T-helper 9 cell (primary cell): ENCODE data around the gene GOLGA6D.
A peak's percentile ranks its signal among the peaks of the same experiment; 100 is the strongest.
"Not testable (repeated sequence)": the region's sequence is repeated elsewhere in the genome, so short reads cannot be mapped to it uniquely, and the experiment has no call there.

Source experiments
- DNase-seq: peaks from one replicate; pipeline ENCODE4 v3.0.0-alpha.2; 2020

Gene GOLGA6D

GRCh38 chr15:75335313-75335704 lies 52.7 kb downstream of the GOLGA6D start:
- no peak for DNase-seq

DNA sequence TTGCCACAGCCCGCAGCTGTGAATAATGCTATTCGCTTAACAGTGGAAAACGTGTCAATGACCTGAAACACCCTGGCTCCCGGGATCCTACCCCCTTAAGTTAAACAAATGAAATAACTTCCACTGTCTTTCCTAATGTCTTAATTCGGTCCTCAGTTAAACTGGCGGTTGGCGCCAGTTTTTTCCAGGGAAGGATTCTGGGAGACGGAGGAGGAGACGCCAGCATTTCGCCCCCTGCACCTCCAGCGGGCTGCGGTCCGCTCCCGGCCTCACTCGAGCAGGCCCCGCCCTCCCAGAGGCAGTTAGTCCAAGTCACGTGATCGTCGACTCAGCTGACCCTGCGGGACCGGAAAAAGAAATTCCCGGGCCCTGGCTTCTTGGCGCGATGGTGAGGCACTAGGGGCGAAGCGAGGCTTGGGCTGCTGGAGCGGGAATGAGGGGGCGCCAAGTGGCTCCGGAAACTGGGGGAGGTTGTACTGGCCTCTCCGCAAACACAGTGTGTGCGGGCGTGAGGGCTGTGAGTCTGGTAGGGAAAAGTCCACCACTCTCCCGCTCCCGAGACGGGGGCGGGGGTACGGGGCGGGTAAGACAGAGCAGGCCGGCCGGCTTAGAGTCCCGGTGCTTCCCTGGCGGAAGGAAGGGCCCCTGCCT lies 53.2 kb downstream of the GOLGA6D start, which contains the start of gene COMMD4:
TSS of gene COMMD4 (plus strand) at position 359 of the 651 bp plus-strand sequence. CDS start at position 386, 27 bp downstream.
- peak; percentile 56 for DNase-seq

GRCh38 chr15:75338661-75339240 lies 56.1 kb downstream of the GOLGA6D start:
- no peak for DNase-seq

DNA sequence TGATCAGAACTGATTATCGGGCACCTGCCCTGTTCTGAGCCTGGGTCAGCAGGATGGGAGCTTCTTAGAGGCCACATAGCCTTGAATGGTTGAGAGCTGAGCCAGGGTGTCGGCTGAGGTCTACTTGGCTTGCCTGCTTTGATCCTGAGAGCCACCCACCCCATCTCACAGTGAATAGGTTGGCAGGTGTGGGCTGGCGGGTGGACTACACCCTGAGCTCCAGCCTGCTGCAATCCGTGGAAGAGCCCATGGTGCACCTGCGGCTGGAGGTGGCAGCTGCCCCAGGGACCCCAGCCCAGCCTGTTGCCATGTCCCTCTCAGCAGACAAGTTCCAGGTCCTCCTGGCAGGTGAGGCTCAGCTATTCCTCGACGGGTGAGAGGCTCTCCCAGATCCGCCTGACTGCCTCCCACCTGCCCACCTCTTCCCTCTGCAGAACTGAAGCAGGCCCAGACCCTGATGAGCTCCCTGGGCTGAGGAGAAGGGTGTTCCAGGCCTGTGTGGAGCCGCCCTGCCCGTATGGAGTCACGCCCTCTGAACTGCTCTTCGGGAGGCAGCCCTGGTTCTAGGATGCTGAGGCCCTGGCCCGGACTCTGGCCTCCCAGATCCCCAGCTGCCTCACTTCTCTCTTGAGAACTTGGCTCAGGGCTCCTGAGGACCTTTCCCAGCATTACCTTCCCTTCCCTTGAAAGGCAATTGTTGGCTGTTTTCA lies 57.1 kb downstream of the GOLGA6D start:
- DNase-seq, result no peak

DNA sequence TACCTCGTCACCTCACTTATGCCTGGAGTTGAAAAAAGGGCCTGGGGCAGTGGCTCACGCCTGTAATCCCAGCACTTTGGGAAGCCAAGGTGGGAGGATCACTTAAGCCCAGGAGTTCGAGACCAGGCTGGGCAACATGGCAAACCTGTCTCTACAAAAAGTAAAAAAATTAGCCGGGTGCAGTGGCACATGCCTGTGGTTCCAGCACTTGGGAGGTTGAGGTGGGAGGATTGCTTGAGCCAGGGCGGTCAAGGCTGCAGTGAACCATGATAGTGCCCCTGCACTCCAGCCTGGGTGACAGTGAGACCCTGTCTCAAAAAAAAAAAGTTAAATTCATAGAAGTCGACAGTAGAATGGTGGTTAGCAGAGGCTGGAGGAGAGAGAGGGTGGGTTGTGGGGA lies 59.6 kb downstream of the GOLGA6D start:
- no peak for DNase-seq

- DNase-seq, result not testable (repeated sequence)
These were observed 61.3 kb downstream of the GOLGA6D start for GRCh38 chr15:75343953-75344352.
